Measurements from ENCODE around the gene SLC4A1. TPM values are rescaled to one million over a fixed set of nuclear protein-coding genes. Genes with fewer than 3 reads are reported as not detected.

The SLC4A1 gene
- total and polyA plus RNA-seq, 2 experiments from 2014 or later, result not detected

DNA sequence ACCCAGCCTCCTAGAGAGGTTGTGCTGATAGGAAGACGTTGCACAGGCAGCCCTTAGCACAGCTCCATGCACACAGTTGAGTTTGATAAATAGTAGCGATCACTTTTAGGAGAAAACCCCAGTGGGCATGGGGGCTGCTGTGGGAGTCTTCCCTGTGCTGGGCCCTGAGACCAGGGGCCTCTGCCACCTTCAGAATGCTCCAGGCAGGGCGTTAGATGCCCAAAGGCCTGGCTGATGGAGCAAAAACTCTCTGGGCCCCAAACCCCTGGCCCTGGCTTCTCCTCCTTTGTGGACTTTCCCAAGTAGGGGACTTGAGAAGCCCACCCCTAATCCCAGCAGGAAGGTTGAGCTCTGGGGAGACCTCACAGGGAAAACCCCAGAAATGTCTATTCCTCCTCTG, 14.3 kb upstream of the SLC4A1 start:
- no peaks in the 10 kb centered on the region for H3K9me3 Mint-ChIP-seq
- H3K4me2 ChIP-seq, result no peak overlapping the region
- no peaks in the 10 kb centered on the region for H3K36me3 ChIP-seq (ENCODE audit: insufficient read depth)
- no peak overlapping the region for H3K27ac ChIP-seq (ENCODE audit: low read depth)
- H4K20me1 ChIP-seq (replicated peaks; ENCODE audit: insufficient read depth), result no peaks in the 10 kb centered on the region
- TF ChIP-seq JUNB (IDR thresholded peaks at IDR 0.05; ENCODE audit: unreplicated experiment), result no peak
- TF ChIP-seq, protein P1, sequence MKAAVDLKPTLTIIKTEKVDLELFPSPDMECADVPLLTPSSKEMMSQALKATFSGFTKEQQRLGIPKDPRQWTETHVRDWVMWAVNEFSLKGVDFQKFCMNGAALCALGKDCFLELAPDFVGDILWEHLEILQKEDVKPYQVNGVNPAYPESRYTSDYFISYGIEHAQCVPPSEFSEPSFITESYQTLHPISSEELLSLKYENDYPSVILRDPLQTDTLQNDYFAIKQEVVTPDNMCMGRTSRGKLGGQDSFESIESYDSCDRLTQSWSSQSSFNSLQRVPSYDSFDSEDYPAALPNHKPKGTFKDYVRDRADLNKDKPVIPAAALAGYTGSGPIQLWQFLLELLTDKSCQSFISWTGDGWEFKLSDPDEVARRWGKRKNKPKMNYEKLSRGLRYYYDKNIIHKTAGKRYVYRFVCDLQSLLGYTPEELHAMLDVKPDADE (IDR thresholded peaks at IDR 0.05), result no peak
- peaks cover 13% of the 10 kb centered on the region for H3K27me3 Mint-ChIP-seq (ENCODE audit: insufficient read depth, low read depth, poor library complexity)
- no peak overlapping the region for H3K4me3 ChIP-seq
- no peaks in the 10 kb centered on the region for H3K36me3 Mint-ChIP-seq (ENCODE audit: low read depth)
- peaks cover 14% of the 10 kb centered on the region for H3K4me1 ChIP-seq (ENCODE audit: insufficient read depth)
- H3K27ac Mint-ChIP-seq, result no peak overlapping the region
- H3K9me2 ChIP-seq (ENCODE audit: insufficient read depth), result no peaks in the 10 kb centered on the region
- no peak overlapping the region for H2AFZ ChIP-seq
- ATAC-seq (no peak), DNase-seq (ENCODE audit: low spot score) (no peak)
- H3F3A ChIP-seq (replicated peaks; ENCODE audit: low read depth), result no peaks in the 10 kb centered on the region
- H3K27me3 ChIP-seq (ENCODE audit: insufficient read depth), result no peaks in the 10 kb centered on the region
- H3K4me3 Mint-ChIP-seq, result no peak overlapping the region
- peaks cover 14% of the 10 kb centered on the region for H3K4me1 Mint-ChIP-seq
- no peaks in the 10 kb centered on the region for H3K79me2 ChIP-seq (replicated peaks; ENCODE audit: insufficient read depth)

DNA sequence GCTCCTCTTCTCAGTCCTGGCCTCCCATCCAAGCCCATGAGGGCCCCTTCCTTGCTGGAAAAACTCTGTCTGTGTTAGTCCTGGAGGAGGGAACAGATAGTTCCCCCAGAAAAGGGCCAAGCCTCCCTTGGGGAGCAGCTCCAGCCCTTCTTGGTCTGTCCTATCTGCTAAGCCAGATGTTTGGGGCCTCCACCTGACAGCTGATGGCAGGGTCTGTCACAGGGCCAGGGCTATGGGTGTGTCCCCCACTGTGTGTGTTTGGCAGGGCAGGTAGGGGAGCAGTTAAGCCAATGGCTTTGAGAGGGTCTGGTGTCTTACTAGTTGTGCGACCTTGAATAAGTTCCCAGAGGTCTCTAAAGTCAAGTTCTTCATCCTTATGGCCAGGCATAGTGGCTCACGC, 13.6 kb upstream of the SLC4A1 start:
- H3K4me3 Mint-ChIP-seq, result no peak overlapping the region; the same call in 2 of the 3 replicates
- H3K27me3 Mint-ChIP-seq (ENCODE audit: insufficient read depth, low read depth, poor library complexity), result peaks cover 15% of the 10 kb centered on the region
- no peak for TF ChIP-seq POLR2AphosphoS5 (IDR thresholded peaks at IDR 0.05; ENCODE audit: low read depth)
- no peak for TF ChIP-seq STAT1 (IDR thresholded peaks at IDR 0.05; ENCODE audit: unreplicated experiment)
- TF ChIP-seq, protein P1 (IDR thresholded peaks at IDR 0.05), result no peak
- TF ChIP-seq NANOG (IDR thresholded peaks at IDR 0.05; ENCODE audit: borderline replicate concordance), result no peak
- TF ChIP-seq ZNF331 (CRISPR knock-in tag; IDR thresholded peaks at IDR 0.05; ENCODE audit: low read depth), result no peak
- TF ChIP-seq EZH2phosphoT487 (IDR thresholded peaks at IDR 0.05; ENCODE audit: unreplicated experiment), result no peak
- TF ChIP-seq, protein P2, sequence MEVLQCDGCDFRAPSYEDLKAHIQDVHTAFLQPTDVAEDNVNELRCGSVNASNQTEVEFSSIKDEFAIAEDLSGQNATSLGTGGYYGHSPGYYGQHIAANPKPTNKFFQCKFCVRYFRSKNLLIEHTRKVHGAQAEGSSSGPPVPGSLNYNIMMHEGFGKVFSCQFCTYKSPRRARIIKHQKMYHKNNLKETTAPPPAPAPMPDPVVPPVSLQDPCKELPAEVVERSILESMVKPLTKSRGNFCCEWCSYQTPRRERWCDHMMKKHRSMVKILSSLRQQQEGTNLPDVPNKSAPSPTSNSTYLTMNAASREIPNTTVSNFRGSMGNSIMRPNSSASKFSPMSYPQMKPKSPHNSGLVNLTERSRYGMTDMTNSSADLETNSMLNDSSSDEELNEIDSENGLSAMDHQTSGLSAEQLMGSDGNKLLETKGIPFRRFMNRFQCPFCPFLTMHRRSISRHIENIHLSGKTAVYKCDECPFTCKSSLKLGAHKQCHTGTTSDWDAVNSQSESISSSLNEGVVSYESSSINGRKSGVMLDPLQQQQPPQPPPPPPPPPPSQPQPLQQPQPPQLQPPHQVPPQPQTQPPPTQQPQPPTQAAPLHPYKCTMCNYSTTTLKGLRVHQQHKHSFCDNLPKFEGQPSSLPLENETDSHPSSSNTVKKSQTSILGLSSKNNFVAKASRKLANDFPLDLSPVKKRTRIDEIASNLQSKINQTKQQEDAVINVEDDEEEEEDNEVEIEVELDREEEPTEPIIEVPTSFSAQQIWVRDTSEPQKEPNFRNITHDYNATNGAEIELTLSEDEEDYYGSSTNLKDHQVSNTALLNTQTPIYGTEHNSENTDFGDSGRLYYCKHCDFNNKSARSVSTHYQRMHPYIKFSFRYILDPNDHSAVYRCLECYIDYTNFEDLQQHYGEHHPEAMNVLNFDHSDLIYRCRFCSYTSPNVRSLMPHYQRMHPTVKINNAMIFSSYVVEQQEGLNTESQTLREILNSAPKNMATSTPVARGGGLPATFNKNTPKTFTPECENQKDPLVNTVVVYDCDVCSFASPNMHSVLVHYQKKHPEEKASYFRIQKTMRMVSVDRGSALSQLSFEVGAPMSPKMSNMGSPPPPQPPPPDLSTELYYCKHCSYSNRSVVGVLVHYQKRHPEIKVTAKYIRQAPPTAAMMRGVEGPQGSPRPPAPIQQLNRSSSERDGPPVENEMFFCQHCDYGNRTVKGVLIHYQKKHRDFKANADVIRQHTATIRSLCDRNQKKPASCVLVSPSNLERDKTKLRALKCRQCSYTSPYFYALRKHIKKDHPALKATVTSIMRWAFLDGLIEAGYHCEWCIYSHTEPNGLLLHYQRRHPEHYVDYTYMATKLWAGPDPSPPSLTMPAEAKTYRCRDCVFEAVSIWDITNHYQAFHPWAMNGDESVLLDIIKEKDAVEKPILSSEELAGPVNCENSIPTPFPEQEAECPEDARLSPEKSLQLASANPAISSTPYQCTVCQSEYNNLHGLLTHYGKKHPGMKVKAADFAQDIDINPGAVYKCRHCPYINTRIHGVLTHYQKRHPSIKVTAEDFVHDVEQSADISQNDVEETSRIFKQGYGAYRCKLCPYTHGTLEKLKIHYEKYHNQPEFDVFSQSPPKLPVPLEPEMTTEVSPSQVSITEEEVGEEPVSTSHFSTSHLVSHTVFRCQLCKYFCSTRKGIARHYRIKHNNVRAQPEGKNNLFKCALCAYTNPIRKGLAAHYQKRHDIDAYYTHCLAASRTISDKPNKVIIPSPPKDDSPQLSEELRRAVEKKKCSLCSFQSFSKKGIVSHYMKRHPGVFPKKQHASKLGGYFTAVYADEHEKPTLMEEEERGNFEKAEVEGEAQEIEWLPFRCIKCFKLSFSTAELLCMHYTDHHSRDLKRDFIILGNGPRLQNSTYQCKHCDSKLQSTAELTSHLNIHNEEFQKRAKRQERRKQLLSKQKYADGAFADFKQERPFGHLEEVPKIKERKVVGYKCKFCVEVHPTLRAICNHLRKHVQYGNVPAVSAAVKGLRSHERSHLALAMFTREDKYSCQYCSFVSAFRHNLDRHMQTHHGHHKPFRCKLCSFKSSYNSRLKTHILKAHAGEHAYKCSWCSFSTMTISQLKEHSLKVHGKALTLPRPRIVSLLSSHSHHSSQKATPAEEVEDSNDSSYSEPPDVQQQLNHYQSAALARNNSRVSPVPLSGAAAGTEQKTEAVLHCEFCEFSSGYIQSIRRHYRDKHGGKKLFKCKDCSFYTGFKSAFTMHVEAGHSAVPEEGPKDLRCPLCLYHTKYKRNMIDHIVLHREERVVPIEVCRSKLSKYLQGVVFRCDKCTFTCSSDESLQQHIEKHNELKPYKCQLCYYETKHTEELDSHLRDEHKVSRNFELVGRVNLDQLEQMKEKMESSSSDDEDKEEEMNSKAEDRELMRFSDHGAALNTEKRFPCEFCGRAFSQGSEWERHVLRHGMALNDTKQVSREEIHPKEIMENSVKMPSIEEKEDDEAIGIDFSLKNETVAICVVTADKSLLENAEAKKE (CRISPR knock-in tag; IDR thresholded peaks at IDR 0.05), result no peak
- TF ChIP-seq, protein P3, sequence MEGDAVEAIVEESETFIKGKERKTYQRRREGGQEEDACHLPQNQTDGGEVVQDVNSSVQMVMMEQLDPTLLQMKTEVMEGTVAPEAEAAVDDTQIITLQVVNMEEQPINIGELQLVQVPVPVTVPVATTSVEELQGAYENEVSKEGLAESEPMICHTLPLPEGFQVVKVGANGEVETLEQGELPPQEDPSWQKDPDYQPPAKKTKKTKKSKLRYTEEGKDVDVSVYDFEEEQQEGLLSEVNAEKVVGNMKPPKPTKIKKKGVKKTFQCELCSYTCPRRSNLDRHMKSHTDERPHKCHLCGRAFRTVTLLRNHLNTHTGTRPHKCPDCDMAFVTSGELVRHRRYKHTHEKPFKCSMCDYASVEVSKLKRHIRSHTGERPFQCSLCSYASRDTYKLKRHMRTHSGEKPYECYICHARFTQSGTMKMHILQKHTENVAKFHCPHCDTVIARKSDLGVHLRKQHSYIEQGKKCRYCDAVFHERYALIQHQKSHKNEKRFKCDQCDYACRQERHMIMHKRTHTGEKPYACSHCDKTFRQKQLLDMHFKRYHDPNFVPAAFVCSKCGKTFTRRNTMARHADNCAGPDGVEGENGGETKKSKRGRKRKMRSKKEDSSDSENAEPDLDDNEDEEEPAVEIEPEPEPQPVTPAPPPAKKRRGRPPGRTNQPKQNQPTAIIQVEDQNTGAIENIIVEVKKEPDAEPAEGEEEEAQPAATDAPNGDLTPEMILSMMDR (conservative IDR thresholded peaks at IDR 0.05; ENCODE audit: low read depth in 2 of 2), result no peak
- TF ChIP-seq JUNB (IDR thresholded peaks at IDR 0.05; ENCODE audit: unreplicated experiment), result no peak
- Histone ChIP-seq H3K4me2 (no peak overlapping the region), H3K27me3 (ENCODE audit: insufficient read depth) (no peaks in the 10 kb centered on the region), H3K79me2 (replicated peaks; ENCODE audit: insufficient read depth) (no peaks in the 10 kb centered on the region), H3K27ac (ENCODE audit: low read depth) (no peak overlapping the region), H3K4me3 (no peak overlapping the region), H3K4me1 (ENCODE audit: insufficient read depth) (peaks cover 14% of the 10 kb centered on the region), H3F3A (replicated peaks; ENCODE audit: low read depth) (no peaks in the 10 kb centered on the region), H3K36me3 (ENCODE audit: insufficient read depth) (no peaks in the 10 kb centered on the region), H2AFZ (no peak overlapping the region), H4K20me1 (replicated peaks; ENCODE audit: insufficient read depth) (no peaks in the 10 kb centered on the region), H3K9me2 (ENCODE audit: insufficient read depth) (no peaks in the 10 kb centered on the region)
- no peaks in the 10 kb centered on the region for H3K36me3 Mint-ChIP-seq (ENCODE audit: low read depth)
- H3K4me1 Mint-ChIP-seq, result peaks cover 14% of the 10 kb centered on the region
- ATAC-seq (no peak), DNase-seq (ENCODE audit: low spot score) (no peak)
- no peak overlapping the region for H3K27ac Mint-ChIP-seq
- H3K9me3 Mint-ChIP-seq, result no peaks in the 10 kb centered on the region

Data from GM23338 (cell line).